HG03460 (cell line): ENCODE data around the gene SORBS2.
"Not testable (repeated sequence)": the region's sequence is repeated elsewhere in the genome, so short reads cannot be mapped to it uniquely, and the experiment has no call there.

Source experiments
- ATAC-seq: cut with Tn5 transposase; IDR thresholded peaks from one replicate; pipeline ENCODE4 v1.9.1; 2021; ENCODE audit not compliant: unreplicated experiment

SORBS2 gene

GRCh38 chr4:185716577-185717376 is 95.2 kb downstream of the SORBS2 start:
- ATAC-seq = no peak

DNA sequence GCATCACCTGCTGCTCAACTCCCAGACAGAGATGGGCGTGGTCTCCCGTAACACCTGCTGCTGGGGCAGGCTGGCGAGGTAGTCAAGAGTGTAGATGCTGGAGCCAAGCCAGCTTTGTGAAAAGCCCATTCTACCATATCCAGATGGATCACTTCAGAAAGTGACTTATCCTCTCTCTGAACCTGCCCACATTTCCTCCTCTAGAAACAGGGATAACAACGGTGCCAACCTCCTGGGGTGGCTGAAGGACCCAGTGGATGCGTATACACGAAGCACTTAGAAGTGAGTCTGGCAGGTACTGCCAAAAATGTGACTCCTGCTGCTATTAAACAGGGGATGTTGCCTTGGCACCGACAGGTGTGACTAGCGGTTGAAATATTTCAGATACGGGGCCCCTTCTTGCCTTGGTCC is 95.8 kb downstream of the SORBS2 start:
- no peak for ATAC-seq

GRCh38 chr4:185714524-185714923 is 97.5 kb downstream of the SORBS2 start:
- not testable (repeated sequence) for ATAC-seq

DNA sequence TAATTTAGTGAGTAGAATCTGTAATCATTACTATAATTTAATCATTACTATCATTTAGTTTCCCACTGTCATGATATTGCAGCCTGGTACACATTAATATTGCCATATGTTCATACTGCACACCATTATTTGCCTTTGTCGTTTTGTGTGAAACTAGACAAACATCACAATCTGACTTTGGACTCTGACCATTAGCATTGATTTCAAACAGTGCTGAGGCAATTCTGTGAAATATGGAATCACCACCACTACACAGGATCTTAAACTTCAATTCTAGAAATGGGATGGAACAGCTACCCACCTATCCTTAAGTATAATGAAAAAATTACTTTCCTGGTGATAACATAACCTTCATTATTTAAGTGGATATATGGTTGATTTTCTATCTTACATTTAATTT is 98.3 kb downstream of the SORBS2 start:
- ATAC-seq = no peak

DNA sequence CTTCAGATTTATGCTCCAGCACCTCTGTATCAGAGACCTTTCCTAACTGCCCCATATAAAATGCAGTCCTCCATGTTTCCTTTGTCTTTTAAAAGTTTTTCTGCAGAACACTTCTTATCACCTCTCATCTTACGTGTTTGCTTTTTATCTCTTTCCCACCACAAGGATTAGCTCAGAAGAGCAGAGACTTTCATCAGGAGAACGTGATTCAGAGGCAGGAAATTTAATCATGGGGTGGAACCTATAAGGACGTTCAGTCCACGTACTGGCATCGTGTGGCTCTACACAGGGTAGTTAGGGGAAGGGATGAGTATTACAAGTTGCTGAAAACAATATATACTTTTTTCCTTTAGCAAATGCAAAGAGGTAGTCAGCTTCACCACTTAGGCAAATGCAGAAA is 98.7 kb downstream of the SORBS2 start:
- ATAC-seq = no peak

GRCh38 chr4:185712350-185713024 is 99.5 kb downstream of the SORBS2 start:
- ATAC-seq = no peak

DNA sequence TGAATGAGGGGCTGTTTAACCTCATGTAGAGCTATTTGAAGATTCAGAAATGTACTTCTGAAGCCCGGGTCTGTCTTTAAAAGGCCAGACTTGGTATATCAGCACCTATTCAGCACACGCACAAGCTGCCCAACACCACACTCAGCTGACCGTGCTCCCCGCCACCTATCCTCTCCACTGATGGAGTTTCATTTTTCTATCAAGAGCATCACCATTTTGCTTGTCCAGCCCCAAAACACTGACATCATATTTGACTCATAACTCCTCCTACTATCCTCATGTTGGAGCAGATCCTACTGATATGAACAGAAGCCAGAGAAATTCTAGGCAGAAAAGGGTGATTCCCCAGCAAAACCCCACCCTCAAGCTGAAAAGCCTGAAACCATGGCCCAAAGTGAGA is 100.3 kb downstream of the SORBS2 start:
- no peak for ATAC-seq

DNA sequence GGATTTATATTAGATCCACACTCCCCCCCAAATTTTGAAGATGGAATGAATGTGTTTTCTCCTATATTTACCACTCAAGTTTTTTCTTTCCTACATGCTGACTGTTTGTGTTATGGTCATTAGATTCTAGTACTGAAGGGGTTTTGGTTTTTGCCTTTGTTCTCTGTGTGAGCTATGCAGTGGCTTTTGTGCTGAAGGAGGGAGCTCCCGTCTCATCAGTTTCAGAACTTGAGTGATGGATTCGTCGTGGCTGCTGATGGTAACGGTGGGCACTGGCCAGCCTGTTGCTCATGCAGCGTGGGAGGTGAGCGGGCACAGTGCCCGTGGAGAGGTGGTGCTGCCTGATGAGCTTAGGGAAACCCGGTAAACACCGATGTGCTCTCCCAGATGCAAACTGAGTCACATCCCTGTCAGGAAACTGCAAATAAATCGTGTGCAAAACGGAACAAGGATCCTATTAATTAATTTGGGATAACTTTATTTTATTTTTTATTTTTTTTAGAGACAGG is 101.5 kb downstream of the SORBS2 start:
- no peak for ATAC-seq

DNA sequence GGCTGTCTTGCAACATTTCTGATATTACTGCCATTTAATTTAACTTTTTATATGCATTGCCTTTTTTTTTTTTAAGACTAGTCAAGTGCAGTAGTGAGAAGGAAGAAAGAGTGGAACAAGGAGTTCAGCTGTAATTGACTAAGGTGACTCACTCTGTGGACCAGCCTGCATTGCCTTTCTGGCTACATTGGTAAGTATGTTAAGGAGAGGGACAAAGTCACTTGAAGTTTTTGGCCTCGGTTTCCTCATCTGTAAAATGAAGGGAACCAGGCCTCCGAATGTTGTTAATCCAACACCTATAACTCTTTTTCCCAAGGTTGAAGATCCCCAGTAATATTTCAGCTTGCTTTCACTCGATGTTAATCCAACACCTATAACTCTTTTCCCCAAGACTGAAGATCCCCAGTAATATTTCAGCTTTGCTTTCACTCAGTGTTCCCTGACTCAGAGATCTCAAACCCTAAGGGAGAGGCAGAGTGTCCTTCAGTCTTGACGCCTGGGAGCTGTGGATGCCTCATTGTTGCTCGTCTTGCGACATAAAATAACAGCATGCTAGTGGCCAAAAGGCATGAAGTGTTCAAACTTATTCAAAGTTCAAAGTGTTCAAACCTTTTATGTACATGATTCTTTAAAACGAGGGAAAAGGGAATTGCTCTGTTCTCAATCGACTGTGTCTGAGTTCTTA is 102.0 kb downstream of the SORBS2 start:
- ATAC-seq = no peak

- no peak for ATAC-seq
Observed at GRCh38 chr4:185708348-185708747, 103.6 kb downstream of the SORBS2 start.

DNA sequence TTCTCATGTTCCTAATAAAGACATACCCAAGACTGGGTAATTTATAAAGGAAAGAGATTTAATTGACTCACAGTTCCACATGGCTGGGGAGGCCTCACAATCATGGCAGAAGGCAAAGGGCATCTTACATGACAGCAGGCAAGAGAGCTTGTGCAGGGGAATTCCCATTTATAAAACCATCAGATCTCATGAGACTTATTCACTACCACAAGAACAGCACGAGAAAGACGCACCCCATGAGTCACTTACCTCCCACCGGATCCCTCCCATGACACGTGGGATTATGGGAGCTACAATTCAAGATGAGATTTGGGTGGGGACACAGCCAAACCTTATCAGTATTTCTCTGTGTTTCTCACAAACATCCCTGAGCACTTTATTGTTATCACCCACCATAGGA is 104.4 kb downstream of the SORBS2 start:
- ATAC-seq = peak; percentile 45

GRCh38 chr4:185702147-185702663 is 109.8 kb downstream of the SORBS2 start:
- no peak for ATAC-seq

DNA sequence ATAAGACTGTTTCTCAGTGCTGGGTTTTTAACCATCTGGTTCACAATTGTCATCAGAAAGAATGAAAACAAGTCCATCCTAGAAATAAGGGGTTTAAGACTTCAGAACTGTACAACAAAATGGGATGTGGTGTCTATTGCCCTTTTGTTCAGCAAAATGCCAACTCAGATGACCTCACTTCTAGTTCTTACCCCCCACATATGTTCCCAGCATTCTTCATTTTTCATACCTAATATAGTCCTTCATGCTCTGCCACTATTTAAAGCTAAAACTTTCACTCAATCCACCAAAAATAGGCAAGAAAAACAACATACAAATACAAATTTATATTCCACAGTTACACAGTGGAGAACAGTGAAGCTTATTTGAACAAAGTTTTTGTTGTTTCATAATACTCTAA is 111.4 kb downstream of the SORBS2 start:
- ATAC-seq = no peak

DNA sequence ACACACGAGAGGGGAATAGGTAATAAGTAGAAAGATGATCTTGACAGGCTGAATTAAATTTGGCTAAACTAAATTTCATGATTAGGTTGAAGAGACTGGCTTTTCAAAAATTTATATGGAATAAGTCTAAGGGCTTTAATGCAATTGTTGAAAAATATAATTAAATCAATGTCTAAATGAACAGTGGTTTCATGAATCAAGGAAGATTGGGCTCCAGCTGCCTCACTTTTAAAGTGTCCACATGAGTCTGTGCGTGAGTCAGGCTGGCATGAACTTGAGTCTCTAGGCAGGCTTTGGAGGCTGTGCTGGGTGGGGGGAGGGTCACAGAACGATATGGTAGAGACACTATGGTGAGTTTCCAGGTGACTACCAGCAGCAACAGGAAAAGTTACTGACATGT is 111.9 kb downstream of the SORBS2 start:
- no peak for ATAC-seq

- no peak for ATAC-seq
Observed at GRCh38 chr4:185697488-185697887, 114.5 kb downstream of the SORBS2 start.

- ATAC-seq = no peak
Observed at GRCh38 chr4:185695743-185696142, 116.3 kb downstream of the SORBS2 start.

- ATAC-seq = no peak
Observed at GRCh38 chr4:185693548-185694215, 118.3 kb downstream of the SORBS2 start.

GRCh38 chr4:185689407-185689806 is 122.6 kb downstream of the SORBS2 start:
- ATAC-seq = no peak

DNA sequence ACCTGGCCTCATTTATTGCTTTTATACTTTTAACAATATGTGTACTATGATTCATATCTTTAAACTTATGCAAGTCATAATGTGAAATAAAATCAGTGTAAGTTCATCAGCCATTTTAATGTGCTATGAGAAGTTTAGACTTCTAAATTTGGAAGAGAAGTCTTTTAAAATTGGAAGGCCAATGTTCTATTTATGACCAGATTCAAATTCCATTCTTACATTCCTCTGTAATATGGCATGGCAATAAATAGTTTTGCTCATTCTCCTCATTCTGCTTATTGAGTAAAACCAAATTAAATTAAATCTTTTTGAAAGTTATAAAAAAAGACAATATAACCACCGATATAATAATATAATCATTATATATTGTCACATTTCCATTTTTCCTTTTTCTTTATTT is 126.2 kb downstream of the SORBS2 start:
- no peak for ATAC-seq

GRCh38 chr4:185683896-185684295 is 128.1 kb downstream of the SORBS2 start:
- no peak for ATAC-seq

DNA sequence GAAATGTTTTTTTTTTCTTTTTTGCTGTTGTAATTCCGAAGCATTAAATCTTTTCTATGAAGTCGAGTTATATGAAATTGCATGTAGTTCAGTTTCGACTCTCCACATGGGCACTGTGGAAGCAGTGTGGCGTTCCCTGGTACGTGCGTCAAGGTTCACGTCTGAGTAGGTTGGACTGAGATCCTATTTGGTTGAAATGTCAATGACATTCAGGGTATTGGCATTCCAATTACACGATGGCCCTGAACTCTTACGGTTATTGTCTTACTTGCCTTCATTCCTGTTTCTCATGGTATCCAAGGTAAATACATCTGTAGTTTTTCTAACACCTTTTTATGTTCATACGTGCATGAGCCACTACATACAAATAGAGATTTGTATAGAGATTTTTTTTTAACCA is 128.8 kb downstream of the SORBS2 start:
- ATAC-seq = no peak
